ENCODE data around the gene BAD. TPM values are rescaled to one million over a fixed set of nuclear protein-coding genes. Genes with fewer than 3 reads are reported as not detected.

The BAD gene
- total and polyA plus RNA-seq, 2 donors (not counting 1 experiment from before 2014, with no cell fraction given) = 24.0 to 39.1 TPM

DNA sequence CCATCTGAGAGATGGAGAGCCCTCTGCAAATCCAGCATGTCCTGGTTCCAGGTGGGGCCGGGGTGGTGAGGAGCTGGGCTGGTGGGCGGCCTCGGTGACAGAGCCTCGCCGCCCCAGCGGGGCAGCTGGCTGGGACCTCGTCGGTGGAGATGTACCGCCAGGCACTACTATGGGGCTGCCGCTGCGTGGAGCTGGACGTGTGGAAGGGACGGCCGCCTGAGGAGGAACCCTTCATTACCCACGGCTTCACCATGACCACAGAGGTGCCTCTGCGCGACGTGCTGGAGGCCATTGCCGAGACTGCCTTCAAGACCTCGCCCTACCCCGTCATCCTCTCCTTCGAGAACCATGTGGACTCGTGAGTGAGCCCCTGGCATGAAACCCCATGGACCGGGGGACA lies 26.1 kb downstream of the BAD start:
- 97% methylated on average over 24 of the region's 24 CpGs for WGBS (ENCODE audit: insufficient coverage)
- ChIA-PET CTCF (interaction anchor here (1.1 kb wide), 1 partner anchor 9 kb away, joined by 3 read pairs; no protein-coding TSS in a partner anchor), POLR2A (interaction anchor here (0.7 kb wide), 1 partner anchor 520 kb away, joined by 3 read pairs; no protein-coding TSS in a partner anchor)
- Mint-ChIP-seq H3K27me3 (no peaks in the 10 kb centered on the region), H3K4me3 (no peak overlapping the region), H3K4me1 (peaks cover under 1% of the 10 kb centered on the region), H3K27ac (no peak overlapping the region), H3K9me3 (ENCODE audit: insufficient read depth) (no peaks in the 10 kb centered on the region)
- no peaks in the 10 kb centered on the region for H3K79me2 ChIP-seq (ENCODE audit: control insufficient read depth, insufficient read depth, low read length)
- H2AFZ ChIP-seq (ENCODE audit: insufficient read depth, low read depth, low read length, poor library complexity, severe bottlenecking) = no peak overlapping the region
- H3K36me3 ChIP-seq (replicated peaks in 1 of 2; ENCODE audit: control extremely low read depth in 1 of 2, control insufficient read depth in 1 of 2, extremely low read depth in 1 of 2, insufficient read depth in 2 of 2, low read length in 1 of 2) = no peaks in the 10 kb centered on the region
- intact Hi-C loops (cut with micrococcal nuclease) = no loop called here
- H4K20me1 ChIP-seq (ENCODE audit: control insufficient read depth, insufficient read depth, low read length, poor library complexity, severe bottlenecking) = no peaks in the 10 kb centered on the region
- H3K4me3 ChIP-seq (ENCODE audit: control extremely low read depth in 1 of 5, extremely low read depth in 1 of 5, insufficient read depth in 1 of 5, low read depth in 2 of 5, low read length in 4 of 5) = no peak overlapping the region
- no peak overlapping the region for H3K9ac ChIP-seq (ENCODE audit: low read length)
- no peak overlapping the region for H3K4me2 ChIP-seq (replicated peaks; ENCODE audit: low read depth, low read length, poor library complexity, severe bottlenecking)
- TF ChIP-seq, protein P1, sequence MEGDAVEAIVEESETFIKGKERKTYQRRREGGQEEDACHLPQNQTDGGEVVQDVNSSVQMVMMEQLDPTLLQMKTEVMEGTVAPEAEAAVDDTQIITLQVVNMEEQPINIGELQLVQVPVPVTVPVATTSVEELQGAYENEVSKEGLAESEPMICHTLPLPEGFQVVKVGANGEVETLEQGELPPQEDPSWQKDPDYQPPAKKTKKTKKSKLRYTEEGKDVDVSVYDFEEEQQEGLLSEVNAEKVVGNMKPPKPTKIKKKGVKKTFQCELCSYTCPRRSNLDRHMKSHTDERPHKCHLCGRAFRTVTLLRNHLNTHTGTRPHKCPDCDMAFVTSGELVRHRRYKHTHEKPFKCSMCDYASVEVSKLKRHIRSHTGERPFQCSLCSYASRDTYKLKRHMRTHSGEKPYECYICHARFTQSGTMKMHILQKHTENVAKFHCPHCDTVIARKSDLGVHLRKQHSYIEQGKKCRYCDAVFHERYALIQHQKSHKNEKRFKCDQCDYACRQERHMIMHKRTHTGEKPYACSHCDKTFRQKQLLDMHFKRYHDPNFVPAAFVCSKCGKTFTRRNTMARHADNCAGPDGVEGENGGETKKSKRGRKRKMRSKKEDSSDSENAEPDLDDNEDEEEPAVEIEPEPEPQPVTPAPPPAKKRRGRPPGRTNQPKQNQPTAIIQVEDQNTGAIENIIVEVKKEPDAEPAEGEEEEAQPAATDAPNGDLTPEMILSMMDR (IDR thresholded peaks at IDR 0.05) = no peak
- no peak for TF ChIP-seq EZH2 (IDR thresholded peaks at IDR 0.05; ENCODE audit: borderline replicate concordance, insufficient read depth, low read depth, low read length, poor library complexity, severe bottlenecking)
- no peaks in the 10 kb centered on the region for H3K27me3 ChIP-seq (replicated peaks in 1 of 4; ENCODE audit: control extremely low read depth in 1 of 4, control insufficient read depth in 3 of 4, insufficient read depth in 4 of 4, low read length in 3 of 4)
- no peaks in the 10 kb centered on the region for H3K9me3 ChIP-seq (ENCODE audit: control extremely low read depth in 1 of 3, control insufficient read depth in 2 of 3, insufficient read depth in 1 of 3, low read length in 2 of 3)
- DNase-seq = no peak
- H3K27ac ChIP-seq (ENCODE audit: low read length in 2 of 2) = no peak overlapping the region
- no peak for ATAC-seq (ENCODE audit: low read depth)
- H3K4me1 ChIP-seq (ENCODE audit: control insufficient read depth in 2 of 2, insufficient read depth in 2 of 2, low read length in 2 of 2) = no peaks in the 10 kb centered on the region

DNA sequence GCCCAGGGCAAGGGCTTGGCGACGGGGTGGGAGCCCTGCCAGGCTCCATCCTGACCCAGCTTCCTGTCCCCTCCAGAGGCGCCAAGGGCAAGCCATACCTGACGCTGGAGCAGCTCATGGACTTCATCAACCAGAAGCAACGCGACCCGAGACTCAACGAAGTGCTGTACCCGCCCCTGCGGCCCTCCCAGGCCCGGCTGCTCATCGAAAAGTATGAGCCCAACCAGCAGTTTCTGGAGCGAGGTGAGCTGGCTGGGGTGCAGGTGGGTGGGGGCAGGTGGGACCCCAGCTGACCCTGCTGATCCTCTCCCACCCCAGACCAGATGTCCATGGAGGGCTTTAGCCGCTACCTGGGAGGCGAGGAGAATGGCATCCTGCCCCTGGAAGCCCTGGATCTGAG lies 28.2 kb downstream of the BAD start:
- Histone ChIP-seq H3K27ac (ENCODE audit: low read length in 2 of 2) (no peak overlapping the region), H4K20me1 (ENCODE audit: control insufficient read depth, insufficient read depth, low read length, poor library complexity, severe bottlenecking) (no peaks in the 10 kb centered on the region), H3K36me3 (replicated peaks in 1 of 2; ENCODE audit: control extremely low read depth in 1 of 2, control insufficient read depth in 1 of 2, extremely low read depth in 1 of 2, insufficient read depth in 2 of 2, low read length in 1 of 2) (no peaks in the 10 kb centered on the region), H3K4me1 (ENCODE audit: control insufficient read depth in 2 of 2, insufficient read depth in 2 of 2, low read length in 2 of 2) (peaks cover 12 to 14% of the 10 kb centered on the region in 2 donors), H3K9ac (ENCODE audit: low read length) (no peak overlapping the region), H3K4me3 (ENCODE audit: control extremely low read depth in 1 of 5, extremely low read depth in 1 of 5, insufficient read depth in 1 of 5, low read depth in 2 of 5, low read length in 4 of 5) (no peak overlapping the region), H2AFZ (ENCODE audit: insufficient read depth, low read depth, low read length, poor library complexity, severe bottlenecking) (no peak overlapping the region), H3K79me2 (ENCODE audit: control insufficient read depth, insufficient read depth, low read length) (peaks cover 4% of the 10 kb centered on the region), H3K27me3 (replicated peaks in 1 of 4; ENCODE audit: control extremely low read depth in 1 of 4, control insufficient read depth in 3 of 4, insufficient read depth in 4 of 4, low read length in 3 of 4) (no peaks in the 10 kb centered on the region), H3K9me3 (ENCODE audit: control extremely low read depth in 1 of 3, control insufficient read depth in 2 of 3, insufficient read depth in 1 of 3, low read length in 2 of 3) (no peaks in the 10 kb centered on the region), H3K4me2 (replicated peaks; ENCODE audit: low read depth, low read length, poor library complexity, severe bottlenecking) (no peak overlapping the region)
- no peaks in the 10 kb centered on the region for H3K9me3 Mint-ChIP-seq (ENCODE audit: insufficient read depth)
- no peaks in the 10 kb centered on the region for H3K27me3 Mint-ChIP-seq
- CTCF ChIA-PET = no interaction called here
- H3K27ac Mint-ChIP-seq = no peak overlapping the region
- no peak overlapping the region for H3K4me3 Mint-ChIP-seq
- intact Hi-C loops (cut with micrococcal nuclease) = no loop called here
- no peak for ATAC-seq (ENCODE audit: low read depth)
- no peak for DNase-seq
- TF ChIP-seq, protein P1 (IDR thresholded peaks at IDR 0.05) = no peak
- no peak for TF ChIP-seq EZH2 (IDR thresholded peaks at IDR 0.05; ENCODE audit: borderline replicate concordance, insufficient read depth, low read depth, low read length, poor library complexity, severe bottlenecking)
- H3K4me1 Mint-ChIP-seq = peaks cover 9% of the 10 kb centered on the region
- POLR2A ChIA-PET = interaction anchor here (1.1 to 1.2 kb wide), 2 partner anchors 13 to 48 kb away, joined by 3 read pairs; partner anchors contain the start of gene ESRRA
- 94% methylated on average over 15 of the region's 15 CpGs for WGBS (ENCODE audit: insufficient coverage)

All from B cell (primary cell).